Measurements from ENCODE around the gene RGS6.

RGS6 gene

GRCh38 chr14:72275242-72275641, 343.0 kb downstream of the RGS6 start:
- H3K4me3 ChIP-seq (ENCODE audit: low read depth in 1 of 5, low read length in 5 of 5) = no peak overlapping the region
- H3K27me3 ChIP-seq (ENCODE audit: control insufficient read depth in 5 of 5, insufficient read depth in 4 of 5, low read length in 5 of 5) = no peaks in the 10 kb centered on the region
- H3K36me3 ChIP-seq (ENCODE audit: control insufficient read depth in 5 of 5, insufficient read depth in 5 of 5, low read length in 5 of 5) = no peaks in the 10 kb centered on the region
- no peaks in the 10 kb centered on the region for H3K4me1 ChIP-seq (ENCODE audit: control insufficient read depth in 5 of 5, insufficient read depth in 5 of 5, low read length in 5 of 5)
- no peak overlapping the region for H3K9ac ChIP-seq (ENCODE audit: low read length in 5 of 5)
- H3K9me3 ChIP-seq (ENCODE audit: control insufficient read depth in 5 of 5, low read length in 5 of 5) = peaks cover 0 to 4% (median 0%) of the 10 kb centered on the region in 5 donors
- H3K27ac ChIP-seq (ENCODE audit: low read depth, low read length) = no peak overlapping the region

- H3K27ac ChIP-seq (ENCODE audit: low read depth, low read length) = no peak overlapping the region
- H3K4me1 ChIP-seq (ENCODE audit: control insufficient read depth in 5 of 5, insufficient read depth in 5 of 5, low read length in 5 of 5) = no peaks in the 10 kb centered on the region
- no peak overlapping the region for H3K4me3 ChIP-seq (ENCODE audit: low read depth in 1 of 5, low read length in 5 of 5)
- H3K9ac ChIP-seq (ENCODE audit: low read length in 5 of 5) = no peak overlapping the region
- no peaks in the 10 kb centered on the region for H3K27me3 ChIP-seq (ENCODE audit: control insufficient read depth in 5 of 5, insufficient read depth in 4 of 5, low read length in 5 of 5)
- peaks cover 0 to 7% (median 0%) of the 10 kb centered on the region in 5 donors for H3K9me3 ChIP-seq (ENCODE audit: control insufficient read depth in 5 of 5, low read length in 5 of 5)
- H3K36me3 ChIP-seq (ENCODE audit: control insufficient read depth in 5 of 5, insufficient read depth in 5 of 5, low read length in 5 of 5) = no peaks in the 10 kb centered on the region
Measured at GRCh38 chr14:72278316-72278715, 346.1 kb downstream of the RGS6 start.

GRCh38 chr14:72284176-72284575, 351.9 kb downstream of the RGS6 start:
- no peaks in the 10 kb centered on the region for H3K27me3 ChIP-seq (ENCODE audit: control insufficient read depth in 5 of 5, insufficient read depth in 4 of 5, low read length in 5 of 5)
- peak overlapping the region in 1 of 5 donors; percentile 48 for H3K4me3 ChIP-seq (ENCODE audit: low read depth in 1 of 5, low read length in 5 of 5)
- no peak overlapping the region for H3K27ac ChIP-seq (ENCODE audit: low read depth, low read length)
- peaks cover 6 to 24% (median 15%) of the 10 kb centered on the region in 5 donors for H3K9me3 ChIP-seq (ENCODE audit: control insufficient read depth in 5 of 5, low read length in 5 of 5)
- H3K9ac ChIP-seq (ENCODE audit: low read length in 5 of 5) = no peak overlapping the region
- H3K36me3 ChIP-seq (ENCODE audit: control insufficient read depth in 5 of 5, insufficient read depth in 5 of 5, low read length in 5 of 5) = no peaks in the 10 kb centered on the region
- no peaks in the 10 kb centered on the region for H3K4me1 ChIP-seq (ENCODE audit: control insufficient read depth in 5 of 5, insufficient read depth in 5 of 5, low read length in 5 of 5)

- Histone ChIP-seq H3K4me3 (ENCODE audit: low read depth in 1 of 5, low read length in 5 of 5) (no peak overlapping the region), H3K9ac (ENCODE audit: low read length in 5 of 5) (no peak overlapping the region), H3K4me1 (ENCODE audit: control insufficient read depth in 5 of 5, insufficient read depth in 5 of 5, low read length in 5 of 5) (peaks cover 0 to 12% (median 5%) of the 10 kb centered on the region in 5 donors), H3K27me3 (ENCODE audit: control insufficient read depth in 5 of 5, insufficient read depth in 4 of 5, low read length in 5 of 5) (no peaks in the 10 kb centered on the region), H3K9me3 (ENCODE audit: control insufficient read depth in 5 of 5, low read length in 5 of 5) (peaks cover 2 to 6% (median 3%) of the 10 kb centered on the region in 5 donors), H3K27ac (ENCODE audit: low read depth, low read length) (no peak overlapping the region), H3K36me3 (ENCODE audit: control insufficient read depth in 5 of 5, insufficient read depth in 5 of 5, low read length in 5 of 5) (no peaks in the 10 kb centered on the region)
Measured at GRCh38 chr14:72290241-72290640, 358.0 kb downstream of the RGS6 start.

- H3K36me3 ChIP-seq (ENCODE audit: control insufficient read depth in 5 of 5, insufficient read depth in 5 of 5, low read length in 5 of 5) = no peaks in the 10 kb centered on the region
- H3K27me3 ChIP-seq (ENCODE audit: control insufficient read depth in 5 of 5, insufficient read depth in 4 of 5, low read length in 5 of 5) = no peaks in the 10 kb centered on the region
- H3K27ac ChIP-seq (ENCODE audit: low read depth, low read length) = no peak overlapping the region
- H3K4me3 ChIP-seq (ENCODE audit: low read depth in 1 of 5, low read length in 5 of 5) = peak overlapping the region in 2 of 5 donors; percentile 7 to 19
- peaks cover 0 to 4% (median 3%) of the 10 kb centered on the region in 5 donors for H3K9me3 ChIP-seq (ENCODE audit: control insufficient read depth in 5 of 5, low read length in 5 of 5)
- no peak overlapping the region for H3K9ac ChIP-seq (ENCODE audit: low read length in 5 of 5)
- H3K4me1 ChIP-seq (ENCODE audit: control insufficient read depth in 5 of 5, insufficient read depth in 5 of 5, low read length in 5 of 5) = peaks cover 0 to 12% (median 5%) of the 10 kb centered on the region in 5 donors
Measured at GRCh38 chr14:72291908-72292688, 359.9 kb downstream of the RGS6 start.

GRCh38 chr14:72292689-72293024, 360.4 kb downstream of the RGS6 start:
- Histone ChIP-seq H3K27me3 (ENCODE audit: control insufficient read depth in 5 of 5, insufficient read depth in 4 of 5, low read length in 5 of 5) (no peaks in the 10 kb centered on the region), H3K36me3 (ENCODE audit: control insufficient read depth in 5 of 5, insufficient read depth in 5 of 5, low read length in 5 of 5) (no peaks in the 10 kb centered on the region), H3K4me1 (ENCODE audit: control insufficient read depth in 5 of 5, insufficient read depth in 5 of 5, low read length in 5 of 5) (peaks cover 0 to 12% (median 5%) of the 10 kb centered on the region in 5 donors), H3K9me3 (ENCODE audit: control insufficient read depth in 5 of 5, low read length in 5 of 5) (peaks cover 0 to 4% (median 3%) of the 10 kb centered on the region in 5 donors), H3K4me3 (ENCODE audit: low read depth in 1 of 5, low read length in 5 of 5) (no peak overlapping the region), H3K27ac (ENCODE audit: low read depth, low read length) (no peak overlapping the region), H3K9ac (ENCODE audit: low read length in 5 of 5) (no peak overlapping the region)

- Histone ChIP-seq H3K27me3 (ENCODE audit: control insufficient read depth in 5 of 5, insufficient read depth in 4 of 5, low read length in 5 of 5) (peaks cover 0 to 2% (median 0%) of the 10 kb centered on the region in 5 donors), H3K27ac (ENCODE audit: low read depth, low read length) (no peak overlapping the region), H3K9ac (ENCODE audit: low read length in 5 of 5) (no peak overlapping the region), H3K4me3 (ENCODE audit: low read depth in 1 of 5, low read length in 5 of 5) (no peak overlapping the region), H3K4me1 (ENCODE audit: control insufficient read depth in 5 of 5, insufficient read depth in 5 of 5, low read length in 5 of 5) (no peaks in the 10 kb centered on the region), H3K36me3 (ENCODE audit: control insufficient read depth in 5 of 5, insufficient read depth in 5 of 5, low read length in 5 of 5) (no peaks in the 10 kb centered on the region), H3K9me3 (ENCODE audit: control insufficient read depth in 5 of 5, low read length in 5 of 5) (peaks cover 0 to 10% (median 7%) of the 10 kb centered on the region in 5 donors)
Measured at GRCh38 chr14:72301352-72301751, 369.1 kb downstream of the RGS6 start.

- H3K27me3 ChIP-seq (ENCODE audit: control insufficient read depth in 5 of 5, insufficient read depth in 4 of 5, low read length in 5 of 5) = peaks cover 0 to 2% (median 0%) of the 10 kb centered on the region in 5 donors
- H3K9me3 ChIP-seq (ENCODE audit: control insufficient read depth in 5 of 5, low read length in 5 of 5) = peaks cover 0 to 12% (median 5%) of the 10 kb centered on the region in 5 donors
- no peak overlapping the region for H3K27ac ChIP-seq (ENCODE audit: low read depth, low read length)
- H3K9ac ChIP-seq (ENCODE audit: low read length in 5 of 5) = no peak overlapping the region
- H3K36me3 ChIP-seq (ENCODE audit: control insufficient read depth in 5 of 5, insufficient read depth in 5 of 5, low read length in 5 of 5) = no peaks in the 10 kb centered on the region
- H3K4me3 ChIP-seq (ENCODE audit: low read depth in 1 of 5, low read length in 5 of 5) = no peak overlapping the region
- H3K4me1 ChIP-seq (ENCODE audit: control insufficient read depth in 5 of 5, insufficient read depth in 5 of 5, low read length in 5 of 5) = no peaks in the 10 kb centered on the region
Measured at GRCh38 chr14:72303930-72304329, 371.7 kb downstream of the RGS6 start.

GRCh38 chr14:72305561-72305960, 373.3 kb downstream of the RGS6 start:
- no peaks in the 10 kb centered on the region for H3K36me3 ChIP-seq (ENCODE audit: control insufficient read depth in 5 of 5, insufficient read depth in 5 of 5, low read length in 5 of 5)
- H3K27ac ChIP-seq (ENCODE audit: low read depth, low read length) = no peak overlapping the region
- peaks cover 0 to 1% (median 0%) of the 10 kb centered on the region in 5 donors for H3K27me3 ChIP-seq (ENCODE audit: control insufficient read depth in 5 of 5, insufficient read depth in 4 of 5, low read length in 5 of 5)
- H3K9me3 ChIP-seq (ENCODE audit: control insufficient read depth in 5 of 5, low read length in 5 of 5) = peaks cover 0 to 12% (median 5%) of the 10 kb centered on the region in 5 donors
- no peak overlapping the region for H3K4me3 ChIP-seq (ENCODE audit: low read depth in 1 of 5, low read length in 5 of 5)
- H3K9ac ChIP-seq (ENCODE audit: low read length in 5 of 5) = no peak overlapping the region
- H3K4me1 ChIP-seq (ENCODE audit: control insufficient read depth in 5 of 5, insufficient read depth in 5 of 5, low read length in 5 of 5) = no peaks in the 10 kb centered on the region

GRCh38 chr14:72308967-72309485, 376.8 kb downstream of the RGS6 start:
- Histone ChIP-seq H3K9ac (ENCODE audit: low read length in 5 of 5) (no peak overlapping the region), H3K27ac (ENCODE audit: low read depth, low read length) (no peak overlapping the region), H3K4me3 (ENCODE audit: low read depth in 1 of 5, low read length in 5 of 5) (no peak overlapping the region), H3K4me1 (ENCODE audit: control insufficient read depth in 5 of 5, insufficient read depth in 5 of 5, low read length in 5 of 5) (peaks cover 0 to 5% (median 0%) of the 10 kb centered on the region in 5 donors), H3K27me3 (ENCODE audit: control insufficient read depth in 5 of 5, insufficient read depth in 4 of 5, low read length in 5 of 5) (no peaks in the 10 kb centered on the region), H3K9me3 (ENCODE audit: control insufficient read depth in 5 of 5, low read length in 5 of 5) (peaks cover 0 to 14% (median 6%) of the 10 kb centered on the region in 5 donors), H3K36me3 (ENCODE audit: control insufficient read depth in 5 of 5, insufficient read depth in 5 of 5, low read length in 5 of 5) (no peaks in the 10 kb centered on the region)

Data from subcutaneous abdominal adipose tissue (tissue), 5 donors.